HFF-Myc (cell line): ENCODE measurements around the gene ELMO2.
"Not testable (repeated sequence)": the region's sequence is repeated elsewhere in the genome, so short reads cannot be mapped to it uniquely, and the experiment has no call there.

Experiments
- DNase-seq: peaks from one replicate; pipeline ENCODE4 v3.0.0-alpha.2; 2011; ENCODE audit warnings: low read depth; ENCODE audit errors: extremely low read depth
- H3K4me3 ChIP-seq: replicated peaks from 2 replicates; pipeline ENCODE4 v1.5.1; 2011; ENCODE audit warnings: low read depth, mild to moderate bottlenecking, control low read depth, low read length
- CTCF ChIP-seq: IDR thresholded peaks from 2 replicates; pipeline ENCODE4 v1.5.1; 2012; ENCODE audit warnings: mild to moderate bottlenecking, low read depth, low read length, control low read depth; ENCODE audit errors: missing control alignments

Gene ELMO2

DNA sequence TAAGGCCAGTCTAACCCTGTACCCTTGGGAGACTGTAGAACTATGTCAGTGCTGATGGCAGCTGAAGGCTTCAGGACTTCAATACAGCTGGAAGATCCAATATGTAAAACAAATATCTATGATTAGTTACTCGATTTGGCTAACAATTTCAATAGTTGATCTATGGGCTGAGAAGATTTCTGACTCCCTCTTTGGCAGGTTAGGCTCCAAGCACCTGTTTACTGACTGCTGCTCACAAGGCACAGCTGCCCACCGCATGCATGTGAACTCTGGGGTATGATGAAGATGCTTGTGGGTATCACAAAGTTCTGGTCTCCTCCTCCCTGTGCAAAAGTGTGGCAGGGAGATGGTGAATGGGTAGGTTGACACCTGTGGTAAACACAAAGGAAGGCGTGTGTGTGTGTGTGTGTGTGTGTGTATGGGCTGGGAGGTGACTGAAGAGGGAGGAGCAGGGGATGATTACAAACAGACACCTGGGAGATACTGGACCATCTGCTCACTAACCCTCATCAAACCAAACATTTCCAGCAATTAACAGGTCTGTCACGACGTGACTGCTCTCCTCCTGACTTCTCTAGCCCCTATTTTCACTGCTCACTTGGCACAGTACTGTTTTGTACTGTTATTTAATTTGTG lies 18.1 kb downstream of the ELMO2 start:
- no peak for DNase-seq
- TF ChIP-seq CTCF: no peak
- no peak overlapping the region for H3K4me3 ChIP-seq

DNA sequence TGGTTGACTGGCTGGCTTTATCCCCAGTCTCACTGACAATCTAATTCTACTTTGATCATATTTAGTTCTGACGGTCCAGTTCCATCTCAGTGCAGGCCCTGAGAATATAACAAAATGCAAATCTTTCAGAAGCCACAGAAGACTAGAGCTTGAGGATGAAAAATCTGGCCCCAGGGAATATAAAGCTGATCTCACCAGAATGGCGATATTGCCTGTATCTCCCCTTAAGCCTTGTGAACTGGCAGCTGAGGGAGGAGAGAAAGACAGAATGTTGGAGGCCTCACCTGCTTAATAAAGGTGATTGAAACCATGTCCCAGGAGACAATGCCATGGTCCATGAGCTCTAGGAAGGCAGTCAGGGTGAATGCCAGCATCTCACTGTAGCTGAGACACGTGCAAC lies 19.4 kb downstream of the ELMO2 start:
- not testable (repeated sequence) for DNase-seq, H3K4me3 ChIP-seq

DNA sequence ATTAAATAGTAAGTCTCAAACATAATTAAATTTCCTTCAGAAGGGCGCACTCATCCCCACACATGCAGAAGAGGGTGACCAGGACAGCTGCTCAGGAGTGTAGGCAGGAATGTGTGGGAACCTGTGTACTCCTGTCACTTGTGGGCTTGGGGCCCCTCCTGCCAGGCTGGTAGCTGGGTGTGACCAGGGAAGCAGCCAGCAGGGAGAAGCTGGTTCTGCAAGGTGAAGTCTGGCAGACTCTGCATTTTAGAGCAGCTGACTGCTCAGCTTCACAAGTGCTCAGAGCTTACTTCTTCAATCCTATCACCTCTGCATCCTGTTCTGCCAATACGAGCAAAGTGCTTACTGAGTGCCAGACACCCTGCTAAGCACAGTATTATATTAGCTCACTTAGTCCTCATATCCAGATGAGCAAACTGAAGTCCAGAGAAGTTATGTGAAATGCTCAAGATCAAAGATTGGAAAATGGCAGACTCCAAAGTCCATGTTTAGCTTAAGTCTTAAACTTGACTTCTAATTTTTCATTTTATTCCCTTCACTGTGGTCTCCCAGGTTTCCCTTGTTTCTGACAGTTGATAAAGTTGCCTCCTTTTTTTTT lies 27.9 kb downstream of the ELMO2 start:
- DNase-seq: no peak
- H3K4me3 ChIP-seq: no peak overlapping the region
- TF ChIP-seq CTCF: no peak

DNA sequence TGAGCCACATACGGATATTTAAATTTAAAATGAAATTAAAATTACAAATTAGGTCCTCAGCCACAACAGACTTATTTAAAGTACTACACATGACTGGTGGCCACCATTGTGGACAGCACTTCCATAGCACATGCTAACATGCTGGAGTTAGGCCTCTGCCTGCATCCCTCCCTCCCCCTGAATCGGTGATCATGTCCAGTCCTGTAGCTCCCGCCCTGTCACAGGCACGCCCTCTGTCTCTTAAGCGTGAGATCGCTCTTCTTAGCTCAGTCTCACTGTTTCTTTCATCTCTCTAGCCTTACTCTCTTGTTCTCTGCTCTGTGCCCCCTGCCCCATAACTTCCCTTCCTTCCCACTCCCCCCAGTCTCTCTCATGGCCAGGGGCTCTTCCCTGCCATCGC lies 28.9 kb downstream of the ELMO2 start:
- H3K4me3 ChIP-seq: no peak overlapping the region
- no peak for DNase-seq
- TF ChIP-seq CTCF: no peak

GRCh38 chr20:46376196-46376785 lies 30.1 kb downstream of the ELMO2 start:
- TF ChIP-seq CTCF: no peak
- DNase-seq: no peak
- H3K4me3 ChIP-seq: no peak overlapping the region

DNA sequence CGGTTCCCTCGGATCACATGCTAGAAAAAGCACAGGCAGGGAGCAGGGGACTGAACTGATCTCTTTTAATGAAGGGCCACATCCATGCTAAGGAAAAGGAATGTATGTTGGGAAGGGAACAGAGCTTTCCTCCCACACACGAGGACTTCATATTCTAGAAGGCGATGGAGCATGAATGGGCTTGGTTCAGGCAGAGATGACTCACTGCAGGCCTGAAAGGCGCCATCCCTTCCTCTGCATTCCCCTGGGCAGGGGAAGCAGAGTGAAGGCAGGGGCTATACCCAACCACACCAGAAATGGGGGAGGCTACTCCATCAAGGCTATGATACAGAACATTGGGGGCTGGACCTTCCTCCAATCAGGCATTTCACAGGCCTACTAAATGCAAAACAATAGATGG lies 30.6 kb downstream of the ELMO2 start:
- DNase-seq: no peak
- no peak overlapping the region for H3K4me3 ChIP-seq
- no peak for TF ChIP-seq CTCF

DNA sequence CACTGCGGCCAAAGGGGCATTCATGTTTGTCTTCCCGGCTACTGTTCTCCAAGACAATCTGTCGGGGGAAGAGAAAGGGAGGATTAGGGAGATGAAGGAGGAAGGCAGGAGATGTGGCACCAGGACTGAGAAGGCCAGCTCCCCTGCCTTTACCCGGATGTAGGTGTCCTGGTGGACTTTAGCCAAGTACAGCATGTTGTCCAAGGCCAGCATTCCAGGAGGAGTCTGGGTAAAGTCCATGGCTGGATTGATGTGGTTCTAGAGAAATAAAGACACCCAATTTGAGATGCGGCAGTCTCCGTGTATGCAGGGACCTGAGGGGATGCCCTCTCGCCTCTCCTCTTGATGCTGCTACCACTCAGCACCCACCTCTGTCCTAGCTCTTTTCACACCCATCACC lies 32.0 kb downstream of the ELMO2 start:
- no peak for TF ChIP-seq CTCF
- no peak overlapping the region for H3K4me3 ChIP-seq
- no peak for DNase-seq
